Fibroblast of skin of scalp (primary cell): ENCODE results near the gene MGAT5.
"Not testable (repeated sequence)": the region's sequence is repeated elsewhere in the genome, so short reads cannot be mapped to it uniquely, and the experiment has no call there.

Source experiments
- DNase-seq: peaks from one replicate; pipeline ENCODE4 v3.0.0-alpha.2; 2013

Gene MGAT5

GRCh38 chr2:134470561-134471168, 216.8 kb downstream of the MGAT5 start:
- DNase-seq: no peak

- not testable (repeated sequence) for DNase-seq
Observed at GRCh38 chr2:134476982-134477381, 223.1 kb downstream of the MGAT5 start.

- DNase-seq: no peak
Observed at GRCh38 chr2:134479696-134480330, 225.9 kb downstream of the MGAT5 start.

GRCh38 chr2:134482131-134482723, 228.4 kb downstream of the MGAT5 start:
- no peak for DNase-seq

- DNase-seq: no peak
Observed at GRCh38 chr2:134482766-134483340, 229.0 kb downstream of the MGAT5 start.

- DNase-seq: no peak
Observed at GRCh38 chr2:134489732-134490384, 236.0 kb downstream of the MGAT5 start.

- DNase-seq: no peak
Observed at GRCh38 chr2:134490559-134490958, 236.7 kb downstream of the MGAT5 start.

- no peak for DNase-seq
Observed at GRCh38 chr2:134491022-134491421, 237.2 kb downstream of the MGAT5 start.

GRCh38 chr2:134491771-134492441, 238.0 kb downstream of the MGAT5 start:
- no peak for DNase-seq

- no peak for DNase-seq
Observed at GRCh38 chr2:134493797-134494196, 239.9 kb downstream of the MGAT5 start.

GRCh38 chr2:134498654-134499053, 244.8 kb downstream of the MGAT5 start:
- DNase-seq: no peak

GRCh38 chr2:134499307-134499926, 245.5 kb downstream of the MGAT5 start:
- DNase-seq: no peak

GRCh38 chr2:134500211-134500935, 246.5 kb downstream of the MGAT5 start:
- DNase-seq: no peak

GRCh38 chr2:134501476-134502091, 247.7 kb downstream of the MGAT5 start:
- DNase-seq: no peak

- no peak for DNase-seq
Observed at GRCh38 chr2:134502104-134502503, 248.2 kb downstream of the MGAT5 start.
